Activated CD8-positive, alpha-beta memory T cell treated with anti-CD3 and anti-CD28 coated beads, Interleukin-2, amount 10 ng/mL, durations not matched to agents 7 days and 5 days (primary cell): ENCODE data around the gene EXOC6B. TPM values are rescaled to one million over a fixed set of nuclear protein-coding genes. Genes with fewer than 3 reads are reported as not detected.

Experiments used
- ATAC-seq: fragments of 150-1000 bp; cut with Tn5 transposase; one replicate; pipeline ENCODE4 v1.10.0; 2021; ENCODE audit warnings: moderate library complexity
- CTCF ChIA-PET: fragments of 350-600 bp; sonication (Branson Sonifier 250); formaldehyde crosslinking; loops from one replicate; lab custom pipeline; 2021; ENCODE audit warnings: antibody characterized with exemption; lab: Charles Lee
- DNase-seq: peaks from one replicate; pipeline ENCODE4 v3.0.0-alpha.2; 2020
- H3K27ac Mint-ChIP-seq: one replicate; pipeline ENCODE4 v1.8.0; 2021; ENCODE audit warnings: mild to moderate bottlenecking, mixed read lengths
- H3K27me3 Mint-ChIP-seq: one replicate; pipeline ENCODE4 v1.8.0; 2021; ENCODE audit warnings: mixed read lengths
- H3K36me3 Mint-ChIP-seq: one replicate; pipeline ENCODE4 v1.8.0; 2021; ENCODE audit warnings: mild to moderate bottlenecking, mixed read lengths
- H3K4me1 Mint-ChIP-seq: one replicate; pipeline ENCODE4 v1.8.0; 2021; ENCODE audit warnings: mixed read lengths
- H3K4me3 Mint-ChIP-seq: one replicate; pipeline ENCODE4 v1.8.0; 2021; ENCODE audit warnings: mild to moderate bottlenecking, moderate library complexity, mixed read lengths
- H3K9me3 Mint-ChIP-seq: one replicate; pipeline ENCODE4 v1.8.0; 2022; ENCODE audit warnings: low read depth, mixed read lengths
- total RNA-seq, 2 experiments: library from RNA; stranded (reverse); gene quantifications; one replicate each; pipeline ENCODE4 v1.2.3, GENCODE V29; 2021

EXOC6B gene
- total RNA-seq, 2 experiments from 2014 or later, result 14.1 to 22.8 TPM

- peaks cover 2% of the 10 kb centered on the region for H3K4me1 Mint-ChIP-seq
- H3K36me3 Mint-ChIP-seq, result no peaks in the 10 kb centered on the region
- H3K9me3 Mint-ChIP-seq, result no peaks in the 10 kb centered on the region
- H3K4me3 Mint-ChIP-seq, result no peak overlapping the region
- CTCF ChIA-PET, result no interaction called here
- DNase-seq (no peak), ATAC-seq (no peak)
- H3K27ac Mint-ChIP-seq, result no peak overlapping the region
- peaks cover 26% of the 10 kb centered on the region for H3K27me3 Mint-ChIP-seq
Measured at GRCh38 chr2:72166279-72166678, 659.6 kb downstream of the EXOC6B start.

- Mint-ChIP-seq H3K9me3 (no peaks in the 10 kb centered on the region), H3K36me3 (no peaks in the 10 kb centered on the region), H3K27ac (no peak overlapping the region), H3K27me3 (peaks cover 28% of the 10 kb centered on the region), H3K4me3 (no peak overlapping the region), H3K4me1 (peaks cover 2% of the 10 kb centered on the region)
- ATAC-seq, result no peak
- no peak for DNase-seq
- CTCF ChIA-PET, result interaction anchor here (0.9 kb wide), 1 partner anchor 15 kb away, joined by 3 read pairs; no protein-coding TSS in a partner anchor
Measured at GRCh38 chr2:72165792-72166191, 660.0 kb downstream of the EXOC6B start.

GRCh38 chr2:72162574-72162973 lies 663.3 kb downstream of the EXOC6B start:
- CTCF ChIA-PET, result no interaction called here
- no peaks in the 10 kb centered on the region for H3K9me3 Mint-ChIP-seq
- DNase-seq (no peak), ATAC-seq (no peak)
- H3K4me3 Mint-ChIP-seq, result no peak overlapping the region
- peaks cover 2% of the 10 kb centered on the region for H3K4me1 Mint-ChIP-seq
- peaks cover 24% of the 10 kb centered on the region for H3K27me3 Mint-ChIP-seq
- no peak overlapping the region for H3K27ac Mint-ChIP-seq
- H3K36me3 Mint-ChIP-seq, result no peaks in the 10 kb centered on the region

- Mint-ChIP-seq H3K27me3 (peaks cover 35% of the 10 kb centered on the region), H3K36me3 (no peaks in the 10 kb centered on the region), H3K4me1 (no peaks in the 10 kb centered on the region), H3K9me3 (no peaks in the 10 kb centered on the region), H3K4me3 (no peak overlapping the region), H3K27ac (no peak overlapping the region)
- ATAC-seq (no peak), DNase-seq (peak; percentile 31)
- CTCF ChIA-PET, result no interaction called here
Measured at GRCh38 chr2:72159211-72159993, 666.4 kb downstream of the EXOC6B start.

GRCh38 chr2:72157871-72158771 lies 667.7 kb downstream of the EXOC6B start:
- peak; percentile 22 for DNase-seq
- Mint-ChIP-seq H3K4me1 (no peaks in the 10 kb centered on the region), H3K9me3 (no peaks in the 10 kb centered on the region), H3K4me3 (no peak overlapping the region), H3K27me3 (peaks cover 33% of the 10 kb centered on the region), H3K27ac (no peak overlapping the region), H3K36me3 (no peaks in the 10 kb centered on the region)
- CTCF ChIA-PET, result no interaction called here
- ATAC-seq, result no peak

GRCh38 chr2:72156872-72157271 lies 669.0 kb downstream of the EXOC6B start:
- CTCF ChIA-PET, result no interaction called here
- H3K4me1 Mint-ChIP-seq, result no peaks in the 10 kb centered on the region
- ATAC-seq, result no peak
- H3K4me3 Mint-ChIP-seq, result no peak overlapping the region
- no peaks in the 10 kb centered on the region for H3K36me3 Mint-ChIP-seq
- no peaks in the 10 kb centered on the region for H3K9me3 Mint-ChIP-seq
- H3K27ac Mint-ChIP-seq, result no peak overlapping the region
- no peak for DNase-seq
- H3K27me3 Mint-ChIP-seq, result peaks cover 31% of the 10 kb centered on the region

GRCh38 chr2:72155737-72156136 lies 670.1 kb downstream of the EXOC6B start:
- ATAC-seq, result no peak
- no peaks in the 10 kb centered on the region for H3K4me1 Mint-ChIP-seq
- DNase-seq, result no peak
- H3K36me3 Mint-ChIP-seq, result no peaks in the 10 kb centered on the region
- CTCF ChIA-PET, result no interaction called here
- H3K27ac Mint-ChIP-seq, result no peak overlapping the region
- no peaks in the 10 kb centered on the region for H3K9me3 Mint-ChIP-seq
- peaks cover 30% of the 10 kb centered on the region for H3K27me3 Mint-ChIP-seq
- no peak overlapping the region for H3K4me3 Mint-ChIP-seq

- H3K9me3 Mint-ChIP-seq, result no peaks in the 10 kb centered on the region
- DNase-seq, result peak; percentile 4
- peaks cover 2% of the 10 kb centered on the region for H3K4me1 Mint-ChIP-seq
- H3K27me3 Mint-ChIP-seq, result peaks cover 32% of the 10 kb centered on the region
- no peaks in the 10 kb centered on the region for H3K36me3 Mint-ChIP-seq
- CTCF ChIA-PET, result no interaction called here
- H3K27ac Mint-ChIP-seq, result no peak overlapping the region
- no peak overlapping the region for H3K4me3 Mint-ChIP-seq
- ATAC-seq, result no peak
Measured at GRCh38 chr2:72155151-72155550, 670.7 kb downstream of the EXOC6B start.

GRCh38 chr2:72154386-72154975 lies 671.4 kb downstream of the EXOC6B start:
- CTCF ChIA-PET, result no interaction called here
- H3K9me3 Mint-ChIP-seq, result no peaks in the 10 kb centered on the region
- H3K4me1 Mint-ChIP-seq, result peaks cover 8% of the 10 kb centered on the region
- DNase-seq, result peak; percentile 14
- ATAC-seq, result no peak
- H3K27ac Mint-ChIP-seq, result no peak overlapping the region
- H3K36me3 Mint-ChIP-seq, result no peaks in the 10 kb centered on the region
- no peak overlapping the region for H3K4me3 Mint-ChIP-seq
- peaks cover 38% of the 10 kb centered on the region for H3K27me3 Mint-ChIP-seq

GRCh38 chr2:72153924-72154323 lies 671.9 kb downstream of the EXOC6B start:
- Mint-ChIP-seq H3K9me3 (no peaks in the 10 kb centered on the region), H3K36me3 (no peaks in the 10 kb centered on the region), H3K27ac (no peak overlapping the region), H3K4me1 (peaks cover 14% of the 10 kb centered on the region), H3K4me3 (no peak overlapping the region), H3K27me3 (peaks cover 44% of the 10 kb centered on the region)
- CTCF ChIA-PET, result no interaction called here
- DNase-seq (no peak), ATAC-seq (no peak)

- DNase-seq (peak; percentile 30), ATAC-seq (no peak)
- Mint-ChIP-seq H3K4me1 (peaks cover 16% of the 10 kb centered on the region), H3K4me3 (no peak overlapping the region), H3K9me3 (no peaks in the 10 kb centered on the region), H3K27me3 (peaks cover 48% of the 10 kb centered on the region), H3K36me3 (no peaks in the 10 kb centered on the region), H3K27ac (no peak overlapping the region)
- CTCF ChIA-PET, result interaction anchor here (1.2 to 3.6 kb wide), 5 partner anchors 16 to 607 kb away, joined by 4 to 38 read pairs (median 9); no protein-coding TSS in a partner anchor
Measured at GRCh38 chr2:72153026-72153791, 672.6 kb downstream of the EXOC6B start.

GRCh38 chr2:72150861-72151356 lies 674.9 kb downstream of the EXOC6B start:
- H3K36me3 Mint-ChIP-seq, result peaks cover 7% of the 10 kb centered on the region
- H3K27ac Mint-ChIP-seq, result no peak overlapping the region
- DNase-seq, result peak; percentile 9
- ATAC-seq, result no peak
- CTCF ChIA-PET, result interaction anchor here (0.9 to 3.6 kb wide), 20 partner anchors 9 to 621 kb away, joined by 3 to 38 read pairs (median 3); no protein-coding TSS in a partner anchor
- H3K4me1 Mint-ChIP-seq, result peaks cover 24% of the 10 kb centered on the region
- peaks cover 62% of the 10 kb centered on the region for H3K27me3 Mint-ChIP-seq
- no peak overlapping the region for H3K4me3 Mint-ChIP-seq
- H3K9me3 Mint-ChIP-seq, result peaks cover 2% of the 10 kb centered on the region
